ENCODE measurements around the gene PML. TPM values are rescaled to one million over a fixed set of nuclear protein-coding genes. Genes with fewer than 3 reads are reported as not detected.

Gene PML
- total and polyA plus RNA-seq, 4 donors = 33.9 to 80.5 (median 60.8) TPM

DNA sequence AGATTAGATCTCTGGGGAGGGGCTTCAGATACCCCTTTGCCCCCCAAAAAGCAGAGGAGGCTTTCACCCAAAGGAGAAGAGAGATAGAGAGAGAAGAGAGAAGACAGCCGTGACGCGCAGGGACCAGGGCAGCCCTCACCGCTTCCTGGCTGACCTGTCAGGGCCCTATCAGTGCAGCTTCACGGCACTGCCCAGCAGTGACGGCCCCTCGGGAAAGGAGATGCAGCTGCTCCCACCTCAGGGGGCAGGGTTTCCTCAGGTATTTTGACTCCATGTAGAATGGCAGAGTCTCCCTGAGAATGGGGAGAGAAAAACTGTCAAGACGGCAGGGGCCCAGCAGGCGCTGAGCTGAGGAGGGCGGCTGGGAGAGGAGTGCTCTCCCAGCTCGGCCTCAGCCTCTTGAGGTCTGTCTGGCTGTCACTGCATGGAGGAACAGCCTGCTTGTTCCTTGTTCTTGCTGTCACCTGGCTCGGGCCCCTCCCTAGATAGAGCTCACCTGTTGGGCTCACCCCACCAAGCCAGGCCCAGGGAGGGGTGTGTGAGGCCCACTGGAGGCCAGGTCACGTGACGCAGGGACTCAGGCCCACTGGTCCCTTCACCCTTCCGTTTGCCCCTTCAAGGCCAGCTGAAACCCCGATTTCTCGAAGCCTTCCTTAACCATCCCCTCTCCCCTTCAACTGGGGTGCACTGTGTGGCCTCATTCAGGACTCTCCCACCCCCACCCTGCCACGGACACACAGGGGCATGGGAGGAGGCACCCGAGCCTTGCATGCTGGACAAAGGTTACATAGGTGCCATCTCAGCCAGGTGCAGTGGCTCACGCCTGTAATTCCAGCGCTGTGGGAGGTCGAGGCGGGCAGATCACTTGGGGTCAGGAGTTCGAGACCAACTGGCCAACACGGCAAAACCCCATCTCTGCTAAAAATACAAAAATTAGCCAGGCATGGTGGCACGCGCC lies 40.0 kb upstream of the PML start:
- Histone ChIP-seq H3K4me3 (no peak overlapping the region), H3K4me1 (ENCODE audit: control insufficient read depth in 5 of 5, insufficient read depth in 5 of 5, low read length in 5 of 5) (peaks cover 6 to 18% (median 8%) of the 10 kb centered on the region in 5 donors)
- WGBS, 2 donors = 90 to 91% methylated on average over 27 of the region's 27 CpGs

DNA sequence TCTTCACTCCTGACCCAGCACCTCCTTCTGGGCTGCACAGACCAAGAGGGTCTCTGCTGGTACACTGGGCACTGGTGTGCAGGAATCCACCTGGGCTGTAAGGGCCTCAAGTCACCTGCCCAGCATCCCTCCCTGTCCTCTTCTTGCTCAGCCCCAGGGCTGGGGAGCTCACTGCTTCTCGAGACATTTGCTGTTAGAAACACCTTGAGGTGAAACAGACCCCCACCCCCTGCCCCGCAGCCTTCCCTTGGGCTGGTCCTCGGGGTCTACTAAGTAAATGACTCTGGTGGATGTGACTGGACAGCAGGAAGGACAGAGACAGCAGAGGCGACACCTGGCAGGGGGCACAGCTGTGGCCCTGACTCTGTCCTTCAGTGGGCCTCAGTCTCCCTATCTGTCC lies 39.2 kb upstream of the PML start:
- TF ChIP-seq CTCF (IDR thresholded peaks at IDR 0.05; ENCODE audit: control extremely low read depth, extremely low read depth) = no peak
- no peak overlapping the region for H3K27ac ChIP-seq (ENCODE audit: low read depth in 1 of 2, low read length in 1 of 2)
- peaks cover 0 to 15% (median 3%) of the 10 kb centered on the region in 4 donors for H3K36me3 ChIP-seq (ENCODE audit: control insufficient read depth in 4 of 4, insufficient read depth in 4 of 4, low read length in 4 of 4)
- ATAC-seq (ENCODE audit: insufficient read depth, low FRiP score) (no peak), DNase-seq (peak in 1 of 3 donors; percentile 8)
- H3K9ac ChIP-seq (ENCODE audit: insufficient read depth in 1 of 2, low read length in 2 of 2) = no peak overlapping the region
- WGBS, 2 donors = 92 to 93% methylated on average over 4 of the region's 4 CpGs
- no peak overlapping the region for H3K4me3 ChIP-seq
- no peaks in the 10 kb centered on the region for H3K27me3 ChIP-seq (ENCODE audit: control insufficient read depth in 3 of 3, insufficient read depth in 3 of 3, low read length in 2 of 3)
- peaks cover 6 to 18% (median 8%) of the 10 kb centered on the region in 5 donors for H3K4me1 ChIP-seq (ENCODE audit: control insufficient read depth in 5 of 5, insufficient read depth in 5 of 5, low read length in 5 of 5)
- no peaks in the 10 kb centered on the region for H3K9me3 ChIP-seq (ENCODE audit: control insufficient read depth in 4 of 4, insufficient read depth in 3 of 4, low read length in 3 of 4)

More for the DNA sequence above, 40.0 kb upstream of the PML start:
- peaks cover 0 to 17% (median 7%) of the 10 kb centered on the region in 4 donors for H3K36me3 ChIP-seq (ENCODE audit: control insufficient read depth in 4 of 4, insufficient read depth in 4 of 4, low read length in 4 of 4)
- no peak for ATAC-seq (ENCODE audit: insufficient read depth, low FRiP score)
- H3K27ac ChIP-seq (ENCODE audit: low read depth in 1 of 2, low read length in 1 of 2) = no peak overlapping the region
- no peaks in the 10 kb centered on the region for H3K9me3 ChIP-seq (ENCODE audit: control insufficient read depth in 4 of 4, insufficient read depth in 3 of 4, low read length in 3 of 4)
- peak in 1 of 3 donors; percentile 15 for DNase-seq
- TF ChIP-seq CTCF (IDR thresholded peaks at IDR 0.05; ENCODE audit: control extremely low read depth, extremely low read depth) = no peak
- H3K9ac ChIP-seq (ENCODE audit: insufficient read depth in 1 of 2, low read length in 2 of 2) = no peak overlapping the region
- no peaks in the 10 kb centered on the region for H3K27me3 ChIP-seq (ENCODE audit: control insufficient read depth in 3 of 3, insufficient read depth in 3 of 3, low read length in 2 of 3)

GRCh38 chr15:73955861-73956742 lies 38.4 kb upstream of the PML start:
- no peak overlapping the region for H3K9ac ChIP-seq (ENCODE audit: insufficient read depth in 1 of 2, low read length in 2 of 2)
- no peak for ATAC-seq (ENCODE audit: insufficient read depth, low FRiP score)

More at GRCh38 chr15:73955861-73956742, 38.4 kb upstream of the PML start:
- TF ChIP-seq CTCF (IDR thresholded peaks at IDR 0.05; ENCODE audit: control extremely low read depth, extremely low read depth) = no peak
- H3K36me3 ChIP-seq (ENCODE audit: control insufficient read depth in 4 of 4, insufficient read depth in 4 of 4, low read length in 4 of 4) = peaks cover 0 to 13% (median 0%) of the 10 kb centered on the region in 4 donors
- no peak overlapping the region for H3K4me3 ChIP-seq
- H3K4me1 ChIP-seq (ENCODE audit: control insufficient read depth in 5 of 5, insufficient read depth in 5 of 5, low read length in 5 of 5) = peaks cover 6 to 11% (median 8%) of the 10 kb centered on the region in 5 donors
- H3K27me3 ChIP-seq (ENCODE audit: control insufficient read depth in 3 of 3, insufficient read depth in 3 of 3, low read length in 2 of 3) = no peaks in the 10 kb centered on the region
- H3K27ac ChIP-seq (ENCODE audit: low read depth in 1 of 2, low read length in 1 of 2) = no peak overlapping the region
- 78 to 83% methylated on average over 12 of the region's 12 CpGs for WGBS, 2 donors
- DNase-seq = peak in 1 of 3 donors; percentile 8
- H3K9me3 ChIP-seq (ENCODE audit: control insufficient read depth in 4 of 4, insufficient read depth in 3 of 4, low read length in 3 of 4) = no peaks in the 10 kb centered on the region

Measured in lung (tissue), 12 donors.